ENCODE measurements around the gene SELE.

SELE gene

DNA sequence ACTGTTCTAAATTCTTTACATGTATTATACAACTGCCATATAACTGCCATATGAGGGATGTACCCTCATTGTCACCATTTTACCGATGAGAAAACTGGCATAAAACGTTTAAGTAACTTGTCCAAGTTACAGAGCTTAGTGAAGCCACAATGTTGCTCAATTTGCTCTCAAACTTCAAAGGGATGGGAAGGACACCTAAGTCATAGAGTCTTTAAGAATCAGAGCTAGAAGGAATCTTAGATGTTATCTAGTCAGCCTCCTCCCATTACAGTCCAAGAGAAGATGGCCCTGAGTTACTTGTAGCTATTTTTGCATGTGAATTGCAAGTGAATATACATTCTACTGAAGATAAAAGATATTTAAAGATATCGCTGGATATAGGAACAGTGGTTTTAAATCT is 54.2 kb downstream of the SELE start:
- Histone ChIP-seq H3F3A (ENCODE audit: control insufficient read depth, insufficient read depth) (peaks cover 43% of the 10 kb centered on the region), H3K9me3 (ENCODE audit: control insufficient read depth, insufficient read depth, low read length) (no peaks in the 10 kb centered on the region), H3K4me2 (ENCODE audit: low read length) (peak overlapping the region; percentile 92), H4K20me1 (ENCODE audit: control insufficient read depth, insufficient read depth, low read depth, low read length) (no peaks in the 10 kb centered on the region), H3K27ac (ENCODE audit: low read depth, low read length) (peak overlapping the region; percentile 97), H3K79me2 (ENCODE audit: control insufficient read depth, low read length) (no peaks in the 10 kb centered on the region), H3K4me3 (ENCODE audit: low read length) (peak overlapping the region; percentile 73), H3K27me3 (ENCODE audit: control insufficient read depth, low read length) (no peaks in the 10 kb centered on the region), H3K9me2 (replicated peaks; ENCODE audit: control insufficient read depth, low read length) (no peaks in the 10 kb centered on the region), H3K36me3 (ENCODE audit: control insufficient read depth, low read length) (peaks cover 2% of the 10 kb centered on the region; the same call in 1 of the 2 replicates), H3K4me1 (ENCODE audit: control insufficient read depth, low read length) (peaks cover 97% of the 10 kb centered on the region)
- TF ChIP-seq EZH2phosphoT487 (IDR thresholded peaks at IDR 0.05; ENCODE audit: borderline replicate concordance, low read length): no peak
- no peak for TF ChIP-seq CTCF (IDR thresholded peaks at IDR 0.05; ENCODE audit: low read depth, low read length, poor library complexity, severe bottlenecking)

DNA sequence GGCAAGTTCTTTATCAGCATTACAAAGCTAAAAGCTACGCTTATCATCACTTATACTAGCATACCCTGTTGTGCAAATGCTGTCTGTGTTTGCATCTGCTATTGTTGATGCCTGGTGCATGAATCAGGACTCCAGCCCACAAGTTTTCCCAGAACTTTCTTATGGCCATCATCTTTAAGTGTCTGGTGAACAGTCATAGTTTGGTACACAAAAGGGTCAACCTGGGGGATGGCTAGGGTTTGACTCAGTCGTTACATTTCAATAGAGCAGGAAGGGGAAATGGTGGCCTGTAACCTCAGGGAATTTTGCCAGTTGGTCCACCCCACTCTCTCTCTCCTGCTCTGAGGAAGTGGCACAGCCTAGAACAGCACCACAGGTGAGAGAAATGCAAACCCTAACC is 57.9 kb downstream of the SELE start:
- peaks cover 2% of the 10 kb centered on the region; the same call in 1 of the 2 replicates for H3K36me3 ChIP-seq (ENCODE audit: control insufficient read depth, low read length)
- H3K9me2 ChIP-seq (replicated peaks; ENCODE audit: control insufficient read depth, low read length): no peaks in the 10 kb centered on the region
- H3K27me3 ChIP-seq (ENCODE audit: control insufficient read depth, low read length): no peaks in the 10 kb centered on the region
- no peaks in the 10 kb centered on the region for H4K20me1 ChIP-seq (ENCODE audit: control insufficient read depth, insufficient read depth, low read depth, low read length)
- 0 out of 2 replicates have a peak overlapping the region, but pooled peaks have one; percentile 43 for H3K4me3 ChIP-seq (ENCODE audit: low read length)
- H3K79me2 ChIP-seq (ENCODE audit: control insufficient read depth, low read length): no peaks in the 10 kb centered on the region
- peaks cover 69% of the 10 kb centered on the region for H3K4me1 ChIP-seq (ENCODE audit: control insufficient read depth, low read length)
- TF ChIP-seq CTCF (IDR thresholded peaks at IDR 0.05; ENCODE audit: low read depth, low read length, poor library complexity, severe bottlenecking): no peak
- no peak for TF ChIP-seq EZH2phosphoT487 (IDR thresholded peaks at IDR 0.05; ENCODE audit: borderline replicate concordance, low read length)
- peaks cover 38% of the 10 kb centered on the region for H3F3A ChIP-seq (ENCODE audit: control insufficient read depth, insufficient read depth)
- H3K9me3 ChIP-seq (ENCODE audit: control insufficient read depth, insufficient read depth, low read length): peaks cover 4% of the 10 kb centered on the region; the same call in 1 of the 2 replicates
- peak overlapping the region; percentile 72 for H3K4me2 ChIP-seq (ENCODE audit: low read length)
- peak overlapping the region; percentile 60 for H3K27ac ChIP-seq (ENCODE audit: low read depth, low read length)

All from DOHH2 (cell line).